HEK293T (cell line): ENCODE data around the gene LRRC75A.

Experiments
- CTCF ChIA-PET: fragments of 350-600 bp; formaldehyde crosslinking; extraction: SDS; loops from one replicate; lab custom pipeline; 2021; ENCODE audit warnings: antibody characterized with exemption, inconsistent platforms; lab: Yijun Ruan, JAX
- POLR2A ChIA-PET: fragments of 350-600 bp; formaldehyde crosslinking; extraction: SDS; loops from one replicate; lab custom pipeline; 2020; ENCODE audit warnings: antibody characterized with exemption, inconsistent platforms; lab: Yijun Ruan, JAX
- DNase-seq: peaks from one replicate; pipeline ENCODE4 v3.0.0; 2012; ENCODE audit warnings: mixed read lengths; ENCODE audit errors: extremely low spot score
- ARNT ChIP-seq: fragments of 450-650 bp; IDR thresholded peaks from 2 replicates; pipeline ENCODE4 v1.6.1; 2017; ENCODE audit warnings: mild to moderate bottlenecking
- BHLHE40 ChIP-seq: fragments of 450-650 bp; IDR thresholded peaks from 2 replicates; pipeline ENCODE4 v1.6.1; 2016; ENCODE audit warnings: mild to moderate bottlenecking, moderate library complexity, borderline replicate concordance
- CTBP1 ChIP-seq: fragments of 450-650 bp; IDR thresholded peaks from 2 replicates; pipeline ENCODE4 v1.6.1; 2016; ENCODE audit warnings: borderline replicate concordance
- ELF4 ChIP-seq: fragments of 450-650 bp; IDR thresholded peaks from 2 replicates; pipeline ENCODE4 v1.6.1; 2017; ENCODE audit warnings: antibody characterized with exemption
- FOXA1 ChIP-seq: fragments of 450-650 bp; IDR thresholded peaks from 2 replicates; pipeline ENCODE4 v1.6.1; 2016; ENCODE audit warnings: mild to moderate bottlenecking
- FOXK2 ChIP-seq: fragments of 450-650 bp; IDR thresholded peaks from 2 replicates; pipeline ENCODE4 v1.6.1; 2016; ENCODE audit warnings: mild to moderate bottlenecking
- FOXM1 ChIP-seq: fragments of 450-650 bp; IDR thresholded peaks from 2 replicates; pipeline ENCODE4 v1.6.1; 2017; ENCODE audit warnings: mild to moderate bottlenecking, borderline replicate concordance
- HDGF ChIP-seq: fragments of 450-650 bp; IDR thresholded peaks from 2 replicates; pipeline ENCODE4 v1.6.1; 2017; ENCODE audit warnings: antibody characterized with exemption, borderline replicate concordance
- L3MBTL2 ChIP-seq: fragments of 450-650 bp; conservative IDR thresholded peaks from 2 replicates; pipeline ENCODE4 v1.6.1; 2016; ENCODE audit warnings: mild to moderate bottlenecking
- LEF1 ChIP-seq: fragments of 450-650 bp; IDR thresholded peaks from 2 replicates; pipeline ENCODE4 v1.6.1; 2017; ENCODE audit warnings: mild to moderate bottlenecking, borderline replicate concordance
- NFRKB ChIP-seq: fragments of 450-650 bp; IDR thresholded peaks from 2 replicates; pipeline ENCODE4 v1.6.1; 2016; ENCODE audit warnings: mild to moderate bottlenecking, moderate library complexity
- SP1 ChIP-seq: fragments of 450-650 bp; IDR thresholded peaks from 2 replicates; pipeline ENCODE4 v1.6.1; 2017
- SUZ12 ChIP-seq: fragments of 450-650 bp; IDR thresholded peaks from 2 replicates; pipeline ENCODE4 v1.6.1; 2016; ENCODE audit warnings: mild to moderate bottlenecking
- TARDBP ChIP-seq: fragments of 450-650 bp; IDR thresholded peaks from 2 replicates; pipeline ENCODE4 v1.6.1; 2016
- ZNF384 ChIP-seq: fragments of 450-650 bp; IDR thresholded peaks from 2 replicates; pipeline ENCODE4 v1.6.1; 2016
- TF ChIP-seq, protein P1 (sequence below): fragments of 450-650 bp; IDR thresholded peaks from 2 replicates; pipeline ENCODE4 v1.6.1; 2016

The LRRC75A gene

DNA sequence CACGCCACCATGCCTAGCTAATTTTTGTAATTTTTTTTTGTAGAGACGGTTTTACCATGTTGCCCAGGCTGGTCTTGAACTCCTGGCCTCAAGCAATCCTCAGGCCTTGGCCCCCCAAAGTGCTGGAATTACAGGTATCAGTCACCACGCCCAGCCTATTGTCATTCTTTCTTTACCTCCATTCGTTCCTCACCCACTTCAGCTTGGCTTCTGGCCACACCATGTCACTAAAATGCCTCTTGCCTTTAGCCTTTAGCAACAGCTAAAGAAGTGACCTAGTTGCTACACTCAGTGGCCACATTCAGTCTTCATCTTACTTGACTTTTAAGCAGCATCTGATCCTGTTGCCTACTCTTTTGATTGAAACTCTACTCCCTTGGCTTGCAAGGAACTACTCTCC is 3.6 kb upstream of the LRRC75A start:
- ChIA-PET CTCF (no interaction called here), POLR2A (interaction anchor here (0.8 kb wide), 1 partner anchor 18 kb away, joined by 3 read pairs; no protein-coding TSS in a partner anchor)

DNA sequence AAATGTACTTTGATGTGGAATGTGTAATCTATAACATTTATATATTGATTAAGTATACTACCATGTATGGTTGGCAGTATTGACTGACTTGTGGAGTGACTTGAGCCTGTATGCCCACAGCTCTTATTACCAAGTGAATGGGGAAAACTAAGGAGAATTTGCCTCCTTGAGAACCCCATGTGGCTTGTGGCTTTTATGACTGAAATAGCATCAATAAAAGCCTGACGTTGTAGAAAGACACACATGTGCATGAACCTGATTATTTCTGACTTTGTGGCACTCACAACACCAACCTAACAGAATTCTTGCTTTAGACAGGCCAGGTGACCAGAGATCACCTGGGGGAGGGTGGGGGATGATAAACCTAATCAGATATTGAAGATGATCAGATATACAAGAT is 2.1 kb upstream of the LRRC75A start:
- POLR2A ChIA-PET: no interaction called here
- CTCF ChIA-PET: no interaction called here
- TF ChIP-seq FOXK2 (no peak), SUZ12 (no peak)

More for the DNA sequence above, 3.6 kb upstream of the LRRC75A start:
- TF ChIP-seq ZNF384: no peak
- no peak for TF ChIP-seq FOXA1
- TF ChIP-seq NFRKB: no peak
- TF ChIP-seq ELF4: no peak
- no peak for TF ChIP-seq ARNT
- no peak for TF ChIP-seq SP1
- no peak for TF ChIP-seq SUZ12
- no peak for TF ChIP-seq HDGF
- TF ChIP-seq, protein P1, sequence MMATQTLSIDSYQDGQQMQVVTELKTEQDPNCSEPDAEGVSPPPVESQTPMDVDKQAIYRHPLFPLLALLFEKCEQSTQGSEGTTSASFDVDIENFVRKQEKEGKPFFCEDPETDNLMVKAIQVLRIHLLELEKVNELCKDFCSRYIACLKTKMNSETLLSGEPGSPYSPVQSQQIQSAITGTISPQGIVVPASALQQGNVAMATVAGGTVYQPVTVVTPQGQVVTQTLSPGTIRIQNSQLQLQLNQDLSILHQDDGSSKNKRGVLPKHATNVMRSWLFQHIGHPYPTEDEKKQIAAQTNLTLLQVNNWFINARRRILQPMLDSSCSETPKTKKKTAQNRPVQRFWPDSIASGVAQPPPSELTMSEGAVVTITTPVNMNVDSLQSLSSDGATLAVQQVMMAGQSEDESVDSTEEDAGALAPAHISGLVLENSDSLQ: no peak
- TF ChIP-seq TARDBP: no peak
- no peak for TF ChIP-seq FOXK2
- no peak for TF ChIP-seq FOXM1
- TF ChIP-seq BHLHE40: no peak
- TF ChIP-seq L3MBTL2: no peak
- TF ChIP-seq CTBP1: no peak
- TF ChIP-seq LEF1: no peak
- DNase-seq: no peak

GRCh38 chr17:16493531-16494046 is 1.6 kb upstream of the LRRC75A start:
- POLR2A ChIA-PET: interaction anchor here (2.4 kb wide), 1 partner anchor 113 kb away, joined by 9 read pairs; the partner anchor contains the start of gene UBB
- no peak for DNase-seq
- TF ChIP-seq FOXK2 (no peak), HDGF (no peak), FOXM1 (no peak), ZNF384 (no peak), LEF1 (no peak), SUZ12 (no peak), ELF4 (no peak), BHLHE40 (no peak)
- TF ChIP-seq, protein P1: no peak
- CTCF ChIA-PET: no interaction called here

More for the DNA sequence above, 2.1 kb upstream of the LRRC75A start:
- DNase-seq: no peak

GRCh38 chr17:16492613-16493530 is 879 bp upstream of the LRRC75A start:
- POLR2A ChIA-PET: interaction anchor here (1.0 to 2.7 kb wide), 5 partner anchors 25 to 112 kb away, joined by 4 to 10 read pairs (median 8); partner anchors contain the start of gene UBB
- CTCF ChIA-PET: interaction anchor here (0.9 kb wide), 1 partner anchor 39 kb away, joined by 3 read pairs; no protein-coding TSS in a partner anchor
- DNase-seq: no peak
- TF ChIP-seq BHLHE40 (no peak), ZNF384 (no peak), CTBP1 (no peak), SUZ12 (no peak), TARDBP (no peak), ARNT (no peak), HDGF (no peak), LEF1 (no peak), FOXA1 (no peak), L3MBTL2 (no peak; the same call in 1 of the 2 replicates), ELF4 (no peak), NFRKB (no peak), FOXM1 (no peak), FOXK2 (no peak), SP1 (no peak)
- TF ChIP-seq, protein P1: no peak

DNA sequence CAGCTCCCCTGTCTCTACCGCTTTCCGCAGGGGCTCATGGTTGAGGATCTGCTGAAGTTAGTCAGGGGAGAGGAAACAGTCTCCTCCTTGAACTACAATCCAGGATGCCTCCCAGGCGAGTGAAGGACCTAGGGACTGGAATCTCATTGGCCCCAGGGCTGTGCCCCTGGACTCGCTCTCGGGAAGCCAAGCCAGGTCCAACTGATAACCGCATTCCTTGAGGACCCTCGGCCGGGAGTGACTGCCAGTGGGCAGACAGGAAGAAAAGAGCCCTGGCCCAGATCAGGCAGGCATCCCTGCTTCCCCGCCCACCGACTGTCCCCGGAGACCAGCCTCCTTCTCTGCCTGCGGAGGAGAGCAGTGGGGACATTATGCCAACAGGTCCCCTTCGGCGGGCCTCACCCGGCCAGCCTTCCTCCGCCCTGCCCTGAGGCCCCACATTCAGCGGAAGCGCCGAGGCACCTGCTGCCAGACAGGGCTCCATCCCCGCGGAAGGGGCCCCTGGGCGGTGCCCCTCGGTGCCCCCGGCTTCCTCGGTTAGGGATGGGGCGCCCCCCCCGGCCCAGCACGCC is 776 bp downstream of the LRRC75A start:
- TF ChIP-seq BHLHE40 (no peak), SUZ12 (no peak), HDGF (no peak), FOXM1 (no peak), FOXK2 (no peak)
- TF ChIP-seq, protein P1: no peak
- no peak for DNase-seq
- CTCF ChIA-PET: interaction anchor here (1.1 to 1.3 kb wide), 2 partner anchors 30 to 38 kb away, joined by 3 to 5 read pairs; no protein-coding TSS in a partner anchor
- POLR2A ChIA-PET: interaction anchor here (0.8 to 2.7 kb wide), 6 partner anchors 17 to 110 kb away, joined by 3 to 10 read pairs (median 6); partner anchors contain the start of gene UBB
